HepG2 (cell line): ENCODE results near the gene SMARCC1. TPM values are rescaled to one million over a fixed set of nuclear protein-coding genes. Genes with fewer than 3 reads are reported as not detected.

Experiments used
- CBX5 ChIP-seq: sonication (generic); formaldehyde crosslinking; IDR thresholded peaks from 2 replicates; pipeline ENCODE4 v1.4.0; 2020; ENCODE audit warnings: missing genetic modification reagents, borderline replicate concordance
- CREM ChIP-seq, 2 experiments: sonication (generic) in 1 of 2; formaldehyde crosslinking in 1 of 2; IDR thresholded peaks; 2 replicates each; pipeline versions ENCODE4 v1.4.0 to v1.6.1; 2016 to 2020; ENCODE audit warnings: antibody characterized with exemption in 1 of 2, mild to moderate bottlenecking in 1 of 2, missing genetic modification reagents in 1 of 2
- HNRNPH1 ChIP-seq: fragments of 200-400 bp; formaldehyde crosslinking; optimal IDR thresholded peaks from 2 replicates; pipeline ENCODE3; 2017; ENCODE audit warnings: mild to moderate bottlenecking, low read depth, low read length
- JUN ChIP-seq: sonication (generic); formaldehyde crosslinking; IDR thresholded peaks from 2 replicates; pipeline ENCODE4 v1.4.0; 2020; ENCODE audit warnings: mild to moderate bottlenecking, missing genetic modification reagents
- MYNN ChIP-seq: sonication (generic); formaldehyde crosslinking; IDR thresholded peaks from 2 replicates; pipeline ENCODE4 v1.4.0; 2020; ENCODE audit warnings: mild to moderate bottlenecking, low read depth, missing genetic modification reagents
- NFKBIZ ChIP-seq: IDR thresholded peaks from 2 replicates; pipeline ENCODE4 v1.6.1; 2018; ENCODE audit warnings: missing genetic modification reagents, missing compliant biosample characterization
- PRMT3 ChIP-seq: sonication (generic); formaldehyde crosslinking; IDR thresholded peaks from 2 replicates; pipeline ENCODE4 v1.8.1; 2022; ENCODE audit warnings: low read depth, mild to moderate bottlenecking, moderate library complexity, missing genetic modification reagents, borderline replicate concordance
- REPIN1 ChIP-seq: sonication (generic); formaldehyde crosslinking; IDR thresholded peaks from 2 replicates; pipeline ENCODE4 v1.8.0; 2022; ENCODE audit warnings: missing genetic modification reagents, low read depth, mild to moderate bottlenecking, borderline replicate concordance
- RNF2 ChIP-seq: fragments of 450-650 bp; conservative IDR thresholded peaks from 2 replicates; pipeline ENCODE4 v1.6.1; 2016; ENCODE audit warnings: low read depth
- SETDB1 ChIP-seq: sonication (generic); formaldehyde crosslinking; IDR thresholded peaks from 2 replicates; pipeline ENCODE4 v1.5.1; 2020; ENCODE audit warnings: missing genetic modification reagents, mild to moderate bottlenecking, borderline replicate concordance
- SOX13 ChIP-seq, 3 experiments: fragments of 450-650 bp in 1 of 3; sonication (generic) in 1 of 3; formaldehyde crosslinking in 1 of 3; IDR thresholded peaks in 2 of 3; conservative IDR thresholded peaks in 1 of 3; 2 replicates each; pipeline versions ENCODE4 v1.5.0 to v1.6.1; 2016 to 2020; ENCODE audit warnings: antibody characterized with exemption in 1 of 3, mild to moderate bottlenecking in 1 of 3, missing compliant biosample characterization in 1 of 3, missing genetic modification reagents in 1 of 3, moderate library complexity in 1 of 3
- TSC22D2 ChIP-seq: sonication (generic); formaldehyde crosslinking; IDR thresholded peaks from 2 replicates; pipeline ENCODE4 v1.5.1; 2020; ENCODE audit warnings: missing genetic modification reagents, mild to moderate bottlenecking, borderline replicate concordance
- XRCC5 ChIP-seq: fragments of 200-400 bp; formaldehyde crosslinking; optimal IDR thresholded peaks from 2 replicates; pipeline ENCODE3; 2017; ENCODE audit warnings: mild to moderate bottlenecking, low read length
- ZNF496 ChIP-seq: sonication (generic); formaldehyde crosslinking; IDR thresholded peaks from 2 replicates; pipeline ENCODE4 v1.8.1; 2023; ENCODE audit warnings: mild to moderate bottlenecking, moderate library complexity, missing genetic modification reagents; ENCODE audit not compliant: insufficient replicate concordance
- ZNF572 ChIP-seq: sonication (generic); formaldehyde crosslinking; IDR thresholded peaks from 2 replicates; pipeline ENCODE4 v1.5.1; 2020; ENCODE audit warnings: mild to moderate bottlenecking, missing genetic modification reagents
- ZNF770 ChIP-seq: sonication (generic); formaldehyde crosslinking; IDR thresholded peaks from 2 replicates; pipeline ENCODE4 v1.5.0; 2020; ENCODE audit warnings: mild to moderate bottlenecking, missing genetic modification reagents
- polyA plus RNA-seq, 8 experiments: library from polyadenylated mRNA; depleted of rRNA in 3 of 8; stranded (reverse) in 7 of 8; unstranded in 1 of 8; fragments of >200 nt; fragmentation: Illumina TruSeq in 4 of 8; extraction: Trizol in 4 of 8; gene quantifications; 2 replicates each; pipeline versions ENCODE4 v1.2.1 to v1.2.3, GENCODE V29; 2011 to 2016; ENCODE audit warnings: low read depth in 4 of 8, missing spikeins in 1 of 8, mixed read lengths in 1 of 8; ENCODE audit not compliant: insufficient read depth in 1 of 8
- total RNA-seq, 5 experiments: library from RNA; depleted of rRNA; stranded (reverse); fragments of >200 nt; fragmentation: Illumina TruSeq; extraction: Trizol; gene quantifications; 2 replicates each; pipeline ENCODE4 v1.2.3, GENCODE V29; 2016; ENCODE audit warnings: low read depth in 1 of 5
- TF ChIP-seq, protein P1 (sequence below): IDR thresholded peaks from 2 replicates; pipeline ENCODE4 v1.6.1; 2016; ENCODE audit warnings: control low read depth
- TF ChIP-seq, protein P2 (sequence below): sonication (generic); formaldehyde crosslinking; IDR thresholded peaks from 2 replicates; pipeline ENCODE4 v1.5.1; 2020; ENCODE audit warnings: mild to moderate bottlenecking, moderate library complexity, missing genetic modification reagents
- TF ChIP-seq, protein P3 (sequence below): sonication (generic); formaldehyde crosslinking; IDR thresholded peaks from 2 replicates; pipeline ENCODE4 v1.5.1; 2020; ENCODE audit warnings: missing genetic modification reagents, mild to moderate bottlenecking, borderline replicate concordance
- TF ChIP-seq, protein P4 (sequence below): IDR thresholded peaks from 2 replicates; pipeline ENCODE4 v1.6.1; 2016; ENCODE audit warnings: mild to moderate bottlenecking, missing biosample characterization, missing genetic modification reagents

The SMARCC1 gene
- total and polyA plus RNA-seq, 2 of the 13 experiments (the other 11 are each of a cell fraction or from before 2014, with no cell fraction given): 47.9 to 58.4 TPM

- TF ChIP-seq, protein P1, sequence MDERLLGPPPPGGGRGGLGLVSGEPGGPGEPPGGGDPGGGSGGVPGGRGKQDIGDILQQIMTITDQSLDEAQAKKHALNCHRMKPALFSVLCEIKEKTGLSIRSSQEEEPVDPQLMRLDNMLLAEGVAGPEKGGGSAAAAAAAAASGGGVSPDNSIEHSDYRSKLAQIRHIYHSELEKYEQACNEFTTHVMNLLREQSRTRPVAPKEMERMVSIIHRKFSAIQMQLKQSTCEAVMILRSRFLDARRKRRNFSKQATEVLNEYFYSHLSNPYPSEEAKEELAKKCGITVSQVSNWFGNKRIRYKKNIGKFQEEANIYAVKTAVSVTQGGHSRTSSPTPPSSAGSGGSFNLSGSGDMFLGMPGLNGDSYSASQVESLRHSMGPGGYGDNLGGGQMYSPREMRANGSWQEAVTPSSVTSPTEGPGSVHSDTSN (CRISPR knock-in tag): no peak
- TF ChIP-seq ZNF572 (CRISPR knock-in tag) (no peak), MYNN (CRISPR knock-in tag) (no peak), HNRNPH1 (no peak), SETDB1 (CRISPR knock-in tag) (no peak), SOX13 (IDR thresholded peaks at IDR 0.05) (no peak), SOX13 (CRISPR knock-in tag; conservative IDR thresholded peaks at IDR 0.05 in 1 of 2, IDR thresholded peaks at IDR 0.05 in 1 of 2) (0 out of 4 replicates have a peak, but pooled peaks of 1 of the 2 experiments have one; percentile 42), CREM (IDR thresholded peaks at IDR 0.05) (peak; percentile 41; the same call in 1 of the 2 replicates), CREM (CRISPR knock-in tag; IDR thresholded peaks at IDR 0.05) (no peak), ZNF496 (CRISPR knock-in tag) (no peak), JUN (CRISPR knock-in tag) (0 out of 2 replicates have a peak, but pooled peaks have one; percentile 58), PRMT3 (no peak), ZNF770 (CRISPR knock-in tag) (peak; percentile 36; the same call in 1 of the 2 replicates), TSC22D2 (CRISPR knock-in tag) (no peak; the same call in 1 of the 2 replicates), REPIN1 (no peak; the same call in 1 of the 2 replicates), NFKBIZ (CRISPR knock-in tag) (peak; percentile 69; the same call in 1 of the 2 replicates), CBX5 (CRISPR knock-in tag) (peak; percentile 48; the same call in 1 of the 2 replicates), RNF2 (no peak), XRCC5 (peak; percentile 17)
- TF ChIP-seq, protein P2, sequence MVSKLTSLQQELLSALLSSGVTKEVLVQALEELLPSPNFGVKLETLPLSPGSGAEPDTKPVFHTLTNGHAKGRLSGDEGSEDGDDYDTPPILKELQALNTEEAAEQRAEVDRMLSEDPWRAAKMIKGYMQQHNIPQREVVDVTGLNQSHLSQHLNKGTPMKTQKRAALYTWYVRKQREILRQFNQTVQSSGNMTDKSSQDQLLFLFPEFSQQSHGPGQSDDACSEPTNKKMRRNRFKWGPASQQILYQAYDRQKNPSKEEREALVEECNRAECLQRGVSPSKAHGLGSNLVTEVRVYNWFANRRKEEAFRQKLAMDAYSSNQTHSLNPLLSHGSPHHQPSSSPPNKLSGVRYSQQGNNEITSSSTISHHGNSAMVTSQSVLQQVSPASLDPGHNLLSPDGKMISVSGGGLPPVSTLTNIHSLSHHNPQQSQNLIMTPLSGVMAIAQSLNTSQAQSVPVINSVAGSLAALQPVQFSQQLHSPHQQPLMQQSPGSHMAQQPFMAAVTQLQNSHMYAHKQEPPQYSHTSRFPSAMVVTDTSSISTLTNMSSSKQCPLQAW (CRISPR knock-in tag): no peak
- TF ChIP-seq, protein P3, sequence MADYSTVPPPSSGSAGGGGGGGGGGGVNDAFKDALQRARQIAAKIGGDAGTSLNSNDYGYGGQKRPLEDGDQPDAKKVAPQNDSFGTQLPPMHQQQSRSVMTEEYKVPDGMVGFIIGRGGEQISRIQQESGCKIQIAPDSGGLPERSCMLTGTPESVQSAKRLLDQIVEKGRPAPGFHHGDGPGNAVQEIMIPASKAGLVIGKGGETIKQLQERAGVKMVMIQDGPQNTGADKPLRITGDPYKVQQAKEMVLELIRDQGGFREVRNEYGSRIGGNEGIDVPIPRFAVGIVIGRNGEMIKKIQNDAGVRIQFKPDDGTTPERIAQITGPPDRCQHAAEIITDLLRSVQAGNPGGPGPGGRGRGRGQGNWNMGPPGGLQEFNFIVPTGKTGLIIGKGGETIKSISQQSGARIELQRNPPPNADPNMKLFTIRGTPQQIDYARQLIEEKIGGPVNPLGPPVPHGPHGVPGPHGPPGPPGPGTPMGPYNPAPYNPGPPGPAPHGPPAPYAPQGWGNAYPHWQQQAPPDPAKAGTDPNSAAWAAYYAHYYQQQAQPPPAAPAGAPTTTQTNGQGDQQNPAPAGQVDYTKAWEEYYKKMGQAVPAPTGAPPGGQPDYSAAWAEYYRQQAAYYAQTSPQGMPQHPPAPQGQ: no peak
- TF ChIP-seq, protein P4, sequence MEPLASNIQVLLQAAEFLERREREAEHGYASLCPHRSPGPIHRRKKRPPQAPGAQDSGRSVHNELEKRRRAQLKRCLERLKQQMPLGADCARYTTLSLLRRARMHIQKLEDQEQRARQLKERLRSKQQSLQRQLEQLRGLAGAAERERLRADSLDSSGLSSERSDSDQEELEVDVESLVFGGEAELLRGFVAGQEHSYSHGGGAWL (CRISPR knock-in tag): peak; percentile 67; the same call in 1 of the 2 replicates
These were observed at the start of gene SMARCC1 (continued) for GRCh38 chr3:47781685-47782445.
